Measurements from ENCODE around the gene ABHD16B. TPM values are rescaled to one million over a fixed set of nuclear protein-coding genes. Genes with fewer than 3 reads are reported as not detected.

ABHD16B gene
- total and polyA plus RNA-seq, 2 of the 13 experiments (the other 11 are each of a cell fraction or from before 2014, with no cell fraction given) = not detected

GRCh38 chr20:63854766-63855362 lies 6.4 kb upstream of the ABHD16B start (continued):
- TF ChIP-seq FOXO4 (CRISPR knock-in tag; conservative IDR thresholded peaks at IDR 0.05) (0 out of 2 replicates have a peak, but pooled peaks have one; percentile 48), POLR2G (IDR thresholded peaks at IDR 0.05; ENCODE audit: low read depth, low read length) (0 out of 2 replicates have a peak, but pooled peaks have one; percentile 2), ZNF775 (CRISPR knock-in tag; IDR thresholded peaks at IDR 0.05; ENCODE audit: borderline replicate concordance) (peak; percentile 51; the same call in 1 of the 2 replicates), TRAFD1 (CRISPR knock-in tag; IDR thresholded peaks at IDR 0.05; ENCODE audit: borderline replicate concordance) (0 out of 2 replicates have a peak, but pooled peaks have one; percentile 40), SPEN (CRISPR knock-in tag; IDR thresholded peaks at IDR 0.05; ENCODE audit: low read depth) (peak; percentile 15), IRX3 (CRISPR knock-in tag; IDR thresholded peaks at IDR 0.05; ENCODE audit: borderline replicate concordance, low read depth) (no peak), PCBP1 (IDR thresholded peaks at IDR 0.05; ENCODE audit: borderline replicate concordance, low read depth, low read length) (peak; percentile 12; the same call in 1 of the 2 replicates), HNF4G (IDR thresholded peaks at IDR 0.05; ENCODE audit: borderline replicate concordance, low read depth, low read length) (no peak), HNF4G (CRISPR knock-in tag; IDR thresholded peaks at IDR 0.05; ENCODE audit: borderline replicate concordance, low read depth) (0 out of 2 replicates have a peak, but pooled peaks have one; percentile 15), ZNF777 (CRISPR knock-in tag; IDR thresholded peaks at IDR 0.05) (no peak), ZBTB37 (CRISPR knock-in tag; IDR thresholded peaks at IDR 0.05) (no peak), ZBTB43 (CRISPR knock-in tag; conservative IDR thresholded peaks at IDR 0.05) (no peak), RCOR2 (CRISPR knock-in tag; IDR thresholded peaks at IDR 0.05) (0 out of 2 replicates have a peak, but pooled peaks have one; percentile 12), ZC3H13 (CRISPR knock-in tag; IDR thresholded peaks at IDR 0.05) (0 out of 2 replicates have a peak, but pooled peaks have one; percentile 23), ZNF776 (CRISPR knock-in tag; IDR thresholded peaks at IDR 0.05) (peak; percentile 39; the same call in 1 of the 2 replicates), FOXP1 (IDR thresholded peaks at IDR 0.05) (no peak), FOXP1 (CRISPR knock-in tag; IDR thresholded peaks at IDR 0.05) (no peak), ZNF451 (CRISPR knock-in tag; IDR thresholded peaks at IDR 0.05) (peak; percentile 2; the same call in 1 of the 2 replicates), ISX (CRISPR knock-in tag; conservative IDR thresholded peaks at IDR 0.05) (no peak), FOSL2 (CRISPR knock-in tag; IDR thresholded peaks at IDR 0.05) (no peak; the same call in 1 of the 2 replicates)

Measured in HepG2 (cell line).